B cell (primary cell): ENCODE results near the gene SUGCT. TPM values are rescaled to one million over a fixed set of nuclear protein-coding genes. Genes with fewer than 3 reads are reported as not detected.

Source experiments
- ATAC-seq: fragments of 200-7000 bp; cut with Tn5 transposase; one replicate; pipeline ENCODE4 v1.10.0; 2021; ENCODE audit warnings: low read depth, mild to moderate bottlenecking, moderate number of reproducible peaks, moderate library complexity
- CTCF ChIA-PET: fragments of 350-600 bp; sonication (Branson Sonifier 250); formaldehyde crosslinking; loops from one replicate; lab custom pipeline; 2021; ENCODE audit warnings: antibody characterized with exemption, inconsistent platforms; lab: Charles Lee
- POLR2A ChIA-PET: fragments of 350-600 bp; sonication (Branson Sonifier 250); formaldehyde crosslinking; loops from one replicate; lab custom pipeline; 2021; ENCODE audit warnings: antibody characterized with exemption; lab: Charles Lee
- DNase-seq: peaks from one replicate; pipeline ENCODE4 v3.0.0; 2013
- H2AFZ ChIP-seq: 2 replicates; pipeline ENCODE4 v1.6.1; 2012; ENCODE audit warnings: mild to moderate bottlenecking, low read depth, low read length; ENCODE audit not compliant: insufficient read depth, poor library complexity, severe bottlenecking
- H3K27ac ChIP-seq, 2 donors: 1 replicate in 1 of 2; 2 replicates in 1 of 2; pipeline ENCODE4 v1.5.1; 2012 to 2013; ENCODE audit warnings: low read length in 2 of 2, mild to moderate bottlenecking in 2 of 2, moderate library complexity in 1 of 2
- H3K27me3 ChIP-seq, 4 experiments: fragments of 200-600 bp in 1 of 4; sonication (generic) in 1 of 4; replicated peaks in 1 of 4; 1 replicate in 2 of 4; 2 replicates in 2 of 4; pipeline versions ENCODE4 v1.6.1 to v1.7.0; 2013 to 2016; ENCODE audit warnings: low read length in 3 of 4, mild to moderate bottlenecking in 2 of 4, mixed read lengths in 1 of 4, moderate library complexity in 1 of 4; ENCODE audit not compliant: insufficient read depth in 4 of 4, control insufficient read depth in 3 of 4; ENCODE audit errors: control extremely low read depth in 1 of 4
- H3K36me3 ChIP-seq, 2 experiments: replicated peaks in 1 of 2; 1 replicate in 1 of 2; 2 replicates in 1 of 2; pipeline versions ENCODE4 v1.6.1 to v1.7.1; 2013; ENCODE audit warnings: low read length in 1 of 2; ENCODE audit not compliant: insufficient read depth in 2 of 2, control insufficient read depth in 1 of 2; ENCODE audit errors: control extremely low read depth in 1 of 2, extremely low read depth in 1 of 2
- H3K4me1 ChIP-seq, 2 donors: fragments of 200-600 bp in 1 of 2; sonication (generic) in 1 of 2; 1 replicate in 1 of 2; 2 replicates in 1 of 2; pipeline versions ENCODE4 v1.5.1 to v1.6.1; 2013 to 2017; ENCODE audit warnings: low read length in 2 of 2; ENCODE audit not compliant: control insufficient read depth in 2 of 2, insufficient read depth in 2 of 2
- H3K4me2 ChIP-seq: replicated peaks from 2 replicates; pipeline ENCODE3; 2012; ENCODE audit warnings: mild to moderate bottlenecking, low read depth, low read length; ENCODE audit not compliant: poor library complexity, severe bottlenecking
- H3K4me3 ChIP-seq, 5 experiments: fragments of 200-600 bp in 1 of 5; sonication (generic) in 1 of 5; 1 replicate in 3 of 5; 2 replicates in 2 of 5; pipeline versions ENCODE4 v1.5.1 to v1.7.0; 2011 to 2016; ENCODE audit warnings: low read length in 4 of 5, mild to moderate bottlenecking in 4 of 5, low read depth in 2 of 5, control low read depth in 1 of 5, moderate library complexity in 1 of 5; ENCODE audit not compliant: insufficient read depth in 1 of 5; ENCODE audit errors: control extremely low read depth in 1 of 5, extremely low read depth in 1 of 5
- H3K79me2 ChIP-seq: fragments of 200-600 bp; sonication (generic); one replicate; pipeline ENCODE4 v1.6.0; 2016; ENCODE audit warnings: low read length; ENCODE audit not compliant: control insufficient read depth, insufficient read depth
- H3K9ac ChIP-seq: fragments of 200-600 bp; sonication (generic); 2 replicates; pipeline ENCODE4 v1.6.1; 2017; ENCODE audit warnings: mild to moderate bottlenecking, low read length, moderate library complexity
- H3K9me3 ChIP-seq, 3 donors: one replicate each; pipeline versions ENCODE4 v1.6.1 to v1.7.1; 2013; ENCODE audit warnings: low read length in 2 of 3; ENCODE audit not compliant: control insufficient read depth in 2 of 3, insufficient read depth in 1 of 3; ENCODE audit errors: control extremely low read depth in 1 of 3
- H4K20me1 ChIP-seq: 2 replicates; pipeline ENCODE4 v1.6.0; 2012; ENCODE audit warnings: mild to moderate bottlenecking, low read length; ENCODE audit not compliant: insufficient read depth, control insufficient read depth, poor library complexity, severe bottlenecking
- H3K27ac Mint-ChIP-seq: one replicate; pipeline ENCODE4 v1.8.0; 2021; ENCODE audit warnings: mixed read lengths
- H3K27me3 Mint-ChIP-seq: one replicate; pipeline ENCODE4 v1.8.0; 2021; ENCODE audit warnings: mixed read lengths
- H3K4me1 Mint-ChIP-seq: one replicate; pipeline ENCODE4 v1.8.0; 2021; ENCODE audit warnings: mixed read lengths
- H3K4me3 Mint-ChIP-seq: one replicate; pipeline ENCODE4 v1.8.0; 2021; ENCODE audit warnings: mixed read lengths
- H3K9me3 Mint-ChIP-seq: one replicate; pipeline ENCODE4 v1.8.0; 2022; ENCODE audit warnings: mixed read lengths; ENCODE audit not compliant: insufficient read depth
- EZH2 ChIP-seq: IDR thresholded peaks from 2 replicates; pipeline ENCODE4 v1.6.1; 2012; ENCODE audit warnings: borderline replicate concordance, low read depth, mild to moderate bottlenecking, moderate library complexity, low read length; ENCODE audit not compliant: insufficient read depth, poor library complexity, severe bottlenecking
- WGBS: methylation state at CpG from one replicate; pipeline ENCODE4 v1.1.5; 2013; ENCODE audit warnings: missing lambda C conversion rate; ENCODE audit not compliant: insufficient coverage; 5-methylcytosine and 5-hydroxymethylcytosine counted together
- intact Hi-C: fragments of 100-400 bp; cut with micrococcal nuclease; formaldehyde crosslinking; loops from one replicate; pipeline ENCODE4 v1.10.0; 2022
- polyA plus RNA-seq: library from polyadenylated mRNA; depleted of rRNA; stranded (reverse); fragments of >200 nt; gene quantifications from 2 replicates; pipeline ENCODE4 v1.2.3, GENCODE V29; 2012
- total RNA-seq, 2 donors: library from RNA; stranded (reverse); fragments of 120-200 nt in 1 of 2; gene quantifications; 1 replicate in 1 of 2; 2 replicates in 1 of 2; pipeline versions ENCODE4 v1.2.3 to v1.2.4, GENCODE V29; 2013 to 2022
- TF ChIP-seq, protein P1 (sequence below): fragments of 200-600 bp; IDR thresholded peaks from one replicate; pipeline ENCODE4 v1.8.0; 2022; ENCODE audit warnings: antibody characterized with exemption, mild to moderate bottlenecking

SUGCT gene
- total and polyA plus RNA-seq, 2 donors (not counting 1 experiment from before 2014, with no cell fraction given) = 0.19 to 0.86 TPM

DNA sequence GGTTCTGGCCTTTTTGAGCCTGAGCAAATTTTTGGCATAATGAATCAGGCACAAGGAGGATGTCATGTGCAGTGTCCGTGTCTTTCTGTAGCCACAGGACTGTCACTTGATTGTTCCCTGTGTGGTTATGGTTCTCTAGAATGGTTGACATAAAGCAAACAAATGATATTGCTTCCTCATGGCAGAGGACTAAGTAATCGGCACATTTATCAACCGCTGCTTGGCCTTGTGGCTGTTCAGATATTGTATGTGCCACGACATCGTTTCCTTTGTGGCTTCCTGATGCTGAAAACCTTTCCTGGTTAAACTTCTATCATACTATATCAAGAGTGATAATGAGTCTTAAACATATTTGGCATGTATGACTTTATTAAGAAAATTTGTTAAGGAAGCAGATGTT is 598.8 kb downstream of the SUGCT start:
- POLR2A ChIA-PET = no interaction called here
- no peak for ATAC-seq
- no peaks in the 10 kb centered on the region for H3K4me1 ChIP-seq
- no peak overlapping the region for H3K4me3 ChIP-seq
- no peak overlapping the region for H2AFZ ChIP-seq
- DNase-seq = no peak
- intact Hi-C loops = no loop called here
- no peaks in the 10 kb centered on the region for H3K36me3 ChIP-seq
- Mint-ChIP-seq H3K9me3 (no peaks in the 10 kb centered on the region), H3K4me3 (no peak overlapping the region), H3K4me1 (no peaks in the 10 kb centered on the region), H3K27me3 (no peaks in the 10 kb centered on the region), H3K27ac (no peak overlapping the region)
- CTCF ChIA-PET = no interaction called here
- no peak overlapping the region for H3K4me2 ChIP-seq
- TF ChIP-seq, protein P1, sequence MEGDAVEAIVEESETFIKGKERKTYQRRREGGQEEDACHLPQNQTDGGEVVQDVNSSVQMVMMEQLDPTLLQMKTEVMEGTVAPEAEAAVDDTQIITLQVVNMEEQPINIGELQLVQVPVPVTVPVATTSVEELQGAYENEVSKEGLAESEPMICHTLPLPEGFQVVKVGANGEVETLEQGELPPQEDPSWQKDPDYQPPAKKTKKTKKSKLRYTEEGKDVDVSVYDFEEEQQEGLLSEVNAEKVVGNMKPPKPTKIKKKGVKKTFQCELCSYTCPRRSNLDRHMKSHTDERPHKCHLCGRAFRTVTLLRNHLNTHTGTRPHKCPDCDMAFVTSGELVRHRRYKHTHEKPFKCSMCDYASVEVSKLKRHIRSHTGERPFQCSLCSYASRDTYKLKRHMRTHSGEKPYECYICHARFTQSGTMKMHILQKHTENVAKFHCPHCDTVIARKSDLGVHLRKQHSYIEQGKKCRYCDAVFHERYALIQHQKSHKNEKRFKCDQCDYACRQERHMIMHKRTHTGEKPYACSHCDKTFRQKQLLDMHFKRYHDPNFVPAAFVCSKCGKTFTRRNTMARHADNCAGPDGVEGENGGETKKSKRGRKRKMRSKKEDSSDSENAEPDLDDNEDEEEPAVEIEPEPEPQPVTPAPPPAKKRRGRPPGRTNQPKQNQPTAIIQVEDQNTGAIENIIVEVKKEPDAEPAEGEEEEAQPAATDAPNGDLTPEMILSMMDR = no peak
- TF ChIP-seq EZH2 = no peak
- H3K27me3 ChIP-seq = no peaks in the 10 kb centered on the region
- H4K20me1 ChIP-seq = no peaks in the 10 kb centered on the region
- H3K9ac ChIP-seq = no peak overlapping the region
- 0% methylated on average over 3 of the region's 5 CpGs for WGBS
- H3K79me2 ChIP-seq = no peaks in the 10 kb centered on the region
- H3K9me3 ChIP-seq = no peaks in the 10 kb centered on the region
- no peak overlapping the region for H3K27ac ChIP-seq

DNA sequence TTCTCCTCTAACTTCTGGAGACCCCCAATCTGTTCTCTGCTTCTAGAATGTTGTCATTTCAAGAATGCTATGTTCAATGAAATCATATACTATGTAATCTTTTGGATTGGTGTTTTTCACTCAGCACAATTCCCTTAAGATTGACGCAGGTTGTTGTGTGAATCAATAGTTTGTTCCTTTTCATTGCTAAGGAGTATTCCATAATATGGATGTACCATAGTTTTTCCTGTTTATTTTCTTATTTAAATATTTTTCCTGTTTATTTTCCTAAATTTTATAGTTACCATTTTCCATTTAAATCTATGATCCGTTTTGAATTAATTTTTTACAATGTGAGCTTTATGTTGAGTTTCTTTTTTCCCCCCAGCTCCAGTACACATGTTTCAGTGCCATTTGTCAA is 604.5 kb downstream of the SUGCT start:
- H3K4me3 Mint-ChIP-seq = no peak overlapping the region
- H4K20me1 ChIP-seq = no peaks in the 10 kb centered on the region

More for the DNA sequence above, 604.5 kb downstream of the SUGCT start:
- H3K36me3 ChIP-seq = no peaks in the 10 kb centered on the region
- DNase-seq = no peak
- H2AFZ ChIP-seq = no peak overlapping the region
- ATAC-seq = no peak
- H3K79me2 ChIP-seq = no peaks in the 10 kb centered on the region
- no peaks in the 10 kb centered on the region for H3K9me3 ChIP-seq
- no peaks in the 10 kb centered on the region for H3K27me3 ChIP-seq
- Mint-ChIP-seq H3K9me3 (no peaks in the 10 kb centered on the region), H3K27me3 (no peaks in the 10 kb centered on the region), H3K27ac (no peak overlapping the region), H3K4me1 (no peaks in the 10 kb centered on the region)
- TF ChIP-seq, protein P1 = no peak
- TF ChIP-seq EZH2 = no peak
- H3K27ac ChIP-seq = no peak overlapping the region
- no peaks in the 10 kb centered on the region for H3K4me1 ChIP-seq
- H3K4me3 ChIP-seq = no peak overlapping the region
- CTCF ChIA-PET = no interaction called here
- intact Hi-C loops = no loop called here
- no peak overlapping the region for H3K9ac ChIP-seq
- POLR2A ChIA-PET = no interaction called here
- no CpG with 5 or more reads among the region's 2 CpGs for WGBS
- no peak overlapping the region for H3K4me2 ChIP-seq
